Fibroblast of lung (primary cell): ENCODE results near the gene RBM28. TPM values are rescaled to one million over a fixed set of nuclear protein-coding genes. Genes with fewer than 3 reads are reported as not detected.

Source experiments
- DNase-seq, 2 donors: peaks; one replicate each; pipeline versions ENCODE4 v3.0.0 to v3.0.0-alpha.2; 2010; ENCODE audit warnings: low read depth in 2 of 2
- H2AFZ ChIP-seq: 2 replicates; pipeline ENCODE4 v1.5.1; 2012; ENCODE audit warnings: low read length, control low read depth, inconsistent platforms
- H3K27ac ChIP-seq: 2 replicates; pipeline ENCODE4 v1.5.1; 2011; ENCODE audit warnings: low read length, control low read depth; ENCODE audit not compliant: insufficient read depth
- H3K27me3 ChIP-seq: 2 replicates; pipeline ENCODE4 v1.5.1; 2011; ENCODE audit warnings: mild to moderate bottlenecking, low read length; ENCODE audit not compliant: control insufficient read depth, insufficient read depth
- H3K36me3 ChIP-seq: 2 replicates; pipeline ENCODE4 v1.5.1; 2011; ENCODE audit warnings: low read length; ENCODE audit not compliant: control insufficient read depth, insufficient read depth
- H3K4me1 ChIP-seq: 2 replicates; pipeline ENCODE4 v1.5.1; 2011; ENCODE audit warnings: low read length; ENCODE audit not compliant: control insufficient read depth, insufficient read depth; ENCODE audit errors: extremely low read depth
- H3K4me2 ChIP-seq: 2 replicates; pipeline ENCODE4 v1.5.1; 2011; ENCODE audit warnings: low read length, control low read depth; ENCODE audit not compliant: insufficient read depth; ENCODE audit errors: extremely low read depth
- H3K4me3 ChIP-seq, 4 experiments: fragments of 200-600 bp in 1 of 4; sonication (generic) in 1 of 4; replicated peaks in 1 of 4; 2 replicates each; pipeline ENCODE4 v1.5.1; 2011 to 2016; ENCODE audit warnings: low read length in 4 of 4, low read depth in 3 of 4, mild to moderate bottlenecking in 3 of 4, control low read depth in 2 of 4, inconsistent platforms in 1 of 4, mixed read lengths in 1 of 4; ENCODE audit not compliant: insufficient read depth in 1 of 4; ENCODE audit errors: control extremely low read depth in 1 of 4
- H3K79me2 ChIP-seq: 2 replicates; pipeline ENCODE4 v1.5.1; 2012; ENCODE audit warnings: mild to moderate bottlenecking, low read length, inconsistent platforms; ENCODE audit not compliant: control insufficient read depth, insufficient read depth
- H3K9ac ChIP-seq: 2 replicates; pipeline ENCODE4 v1.5.1; 2011; ENCODE audit warnings: mild to moderate bottlenecking, low read length, control low read depth; ENCODE audit not compliant: insufficient read depth
- H3K9me3 ChIP-seq: 2 replicates; pipeline ENCODE4 v1.5.1; 2012; ENCODE audit warnings: low read depth, low read length; ENCODE audit not compliant: control insufficient read depth, insufficient read depth
- H4K20me1 ChIP-seq: 2 replicates; pipeline ENCODE4 v1.5.1; 2011; ENCODE audit warnings: low read length; ENCODE audit not compliant: control insufficient read depth, insufficient read depth; ENCODE audit errors: extremely low read depth
- EZH2 ChIP-seq: IDR thresholded peaks from 2 replicates; pipeline ENCODE4 v1.5.1; 2012; ENCODE audit warnings: low read length, control low read depth, mild to moderate bottlenecking; ENCODE audit errors: missing control alignments
- polyA plus RNA-seq, 2 donors: library from polyadenylated mRNA; depleted of rRNA in 1 of 2; stranded (reverse) in 1 of 2; unstranded in 1 of 2; fragments of >200 nt; gene quantifications; 2 replicates each; pipeline ENCODE4 v1.2.1, GENCODE V29; 2011 to 2012; ENCODE audit warnings: missing spikeins in 1 of 2
- total RNA-seq: library from RNA; depleted of rRNA; stranded (reverse); fragments of >200 nt; gene quantifications from 2 replicates; pipeline ENCODE4 v1.2.1, GENCODE V29; 2014
- TF ChIP-seq, protein P1 (sequence below), 2 donors: IDR thresholded peaks in 1 of 2; conservative IDR thresholded peaks in 1 of 2; 1 replicate in 1 of 2; 2 replicates in 1 of 2; pipeline ENCODE4 v1.5.1; 2011 to 2012; ENCODE audit warnings: low read length in 2 of 2, control low read depth in 1 of 2, inconsistent platforms in 1 of 2, low read depth in 1 of 2, mild to moderate bottlenecking in 1 of 2

Gene RBM28
- total and polyA plus RNA-seq, 2 donors (not counting 1 experiment from before 2014, with no cell fraction given) = 11.2 to 22.9 TPM

GRCh38 chr7:128309976-128310375, 33.7 kb downstream of the RBM28 start:
- Histone ChIP-seq H3K36me3 (peaks cover 16% of the 10 kb centered on the region), H3K4me2 (no peak overlapping the region), H4K20me1 (no peaks in the 10 kb centered on the region), H3K9me3 (no peaks in the 10 kb centered on the region), H3K4me1 (no peaks in the 10 kb centered on the region), H3K27me3 (no peaks in the 10 kb centered on the region), H3K4me3 (no peak overlapping the region), H3K79me2 (no peaks in the 10 kb centered on the region), H3K9ac (no peak overlapping the region), H3K27ac (no peak overlapping the region), H2AFZ (no peak overlapping the region)
- DNase-seq = no peak
- TF ChIP-seq EZH2 = no peak
- TF ChIP-seq, protein P1, sequence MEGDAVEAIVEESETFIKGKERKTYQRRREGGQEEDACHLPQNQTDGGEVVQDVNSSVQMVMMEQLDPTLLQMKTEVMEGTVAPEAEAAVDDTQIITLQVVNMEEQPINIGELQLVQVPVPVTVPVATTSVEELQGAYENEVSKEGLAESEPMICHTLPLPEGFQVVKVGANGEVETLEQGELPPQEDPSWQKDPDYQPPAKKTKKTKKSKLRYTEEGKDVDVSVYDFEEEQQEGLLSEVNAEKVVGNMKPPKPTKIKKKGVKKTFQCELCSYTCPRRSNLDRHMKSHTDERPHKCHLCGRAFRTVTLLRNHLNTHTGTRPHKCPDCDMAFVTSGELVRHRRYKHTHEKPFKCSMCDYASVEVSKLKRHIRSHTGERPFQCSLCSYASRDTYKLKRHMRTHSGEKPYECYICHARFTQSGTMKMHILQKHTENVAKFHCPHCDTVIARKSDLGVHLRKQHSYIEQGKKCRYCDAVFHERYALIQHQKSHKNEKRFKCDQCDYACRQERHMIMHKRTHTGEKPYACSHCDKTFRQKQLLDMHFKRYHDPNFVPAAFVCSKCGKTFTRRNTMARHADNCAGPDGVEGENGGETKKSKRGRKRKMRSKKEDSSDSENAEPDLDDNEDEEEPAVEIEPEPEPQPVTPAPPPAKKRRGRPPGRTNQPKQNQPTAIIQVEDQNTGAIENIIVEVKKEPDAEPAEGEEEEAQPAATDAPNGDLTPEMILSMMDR (conservative IDR thresholded peaks at IDR 0.05 in 1 of 2, IDR thresholded peaks at IDR 0.05 in 1 of 2; ENCODE audit: low read depth in 1 of 2, low read length in 2 of 2) = no peak

DNA sequence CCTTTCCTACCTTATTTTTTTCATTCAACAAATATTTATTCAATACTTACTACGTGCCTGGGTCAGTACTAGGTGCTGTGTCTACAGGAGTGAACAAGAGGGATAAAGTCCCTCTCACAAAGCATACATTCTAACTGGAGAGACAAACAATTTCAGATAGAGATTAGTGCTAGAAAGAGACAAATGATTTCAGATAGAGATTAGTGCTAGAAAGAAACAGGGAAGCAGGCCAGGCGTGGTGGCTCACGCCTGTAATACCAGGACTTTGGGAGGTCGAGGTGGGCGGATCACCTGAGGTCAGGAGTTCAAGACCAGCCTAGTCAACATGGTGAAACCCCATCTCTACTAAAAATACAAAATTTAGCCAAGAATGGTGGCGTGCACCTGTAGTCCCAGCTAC, 34.6 kb downstream of the RBM28 start:
- DNase-seq = no peak
- Histone ChIP-seq H4K20me1 (no peaks in the 10 kb centered on the region), H2AFZ (no peak overlapping the region), H3K4me1 (no peaks in the 10 kb centered on the region), H3K36me3 (peaks cover 11% of the 10 kb centered on the region), H3K4me3 (no peak overlapping the region), H3K9me3 (no peaks in the 10 kb centered on the region), H3K27ac (no peak overlapping the region), H3K9ac (no peak overlapping the region), H3K79me2 (no peaks in the 10 kb centered on the region), H3K4me2 (no peak overlapping the region), H3K27me3 (no peaks in the 10 kb centered on the region)
- TF ChIP-seq EZH2 = no peak
- TF ChIP-seq, protein P1 (conservative IDR thresholded peaks at IDR 0.05 in 1 of 2, IDR thresholded peaks at IDR 0.05 in 1 of 2; ENCODE audit: low read depth in 1 of 2, low read length in 2 of 2) = no peak

- H3K27ac ChIP-seq = no peak overlapping the region
- no peak overlapping the region for H3K4me2 ChIP-seq
- no peak overlapping the region for H3K4me3 ChIP-seq
- H3K79me2 ChIP-seq = no peaks in the 10 kb centered on the region
- TF ChIP-seq, protein P1 (conservative IDR thresholded peaks at IDR 0.05 in 1 of 2, IDR thresholded peaks at IDR 0.05 in 1 of 2; ENCODE audit: low read depth in 1 of 2, low read length in 2 of 2) = no peak
- TF ChIP-seq EZH2 = no peak
- no peaks in the 10 kb centered on the region for H3K9me3 ChIP-seq
- no peak overlapping the region for H3K9ac ChIP-seq
- H2AFZ ChIP-seq = no peak overlapping the region
- H3K27me3 ChIP-seq = no peaks in the 10 kb centered on the region
- H4K20me1 ChIP-seq = no peaks in the 10 kb centered on the region
- DNase-seq = no peak
- peaks cover 6% of the 10 kb centered on the region for H3K36me3 ChIP-seq
- H3K4me1 ChIP-seq = no peaks in the 10 kb centered on the region
Observed at GRCh38 chr7:128307061-128307460, 36.6 kb downstream of the RBM28 start.
